22Rv1 (cell line): ENCODE data around the gene ACRV1.
A peak's percentile ranks its signal among the peaks of the same experiment; 100 is the strongest.
"Not testable (repeated sequence)": the region's sequence is repeated elsewhere in the genome, so short reads cannot be mapped to it uniquely, and the experiment has no call there.

Experiments
- H3K27ac ChIP-seq: fragments of 450-650 bp; 2 replicates; pipeline ENCODE4 v1.5.1; 2017
- CTCF ChIP-seq: fragments of 450-650 bp; IDR thresholded peaks from 2 replicates; pipeline ENCODE4 v1.5.1; 2017; ENCODE audit warnings: mild to moderate bottlenecking
- ZFX ChIP-seq: fragments of 450-650 bp; IDR thresholded peaks from 2 replicates; pipeline ENCODE4 v1.6.1; 2017; ENCODE audit warnings: antibody characterized with exemption, borderline replicate concordance

Gene ACRV1

GRCh38 chr11:125680747-125681146, at the start of gene ACRV1:
Gene ACRV1 (minus strand): TSS chr11:125680847. CDS start chr11:125680780, 67 bp downstream.
- H3K27ac ChIP-seq: no peak within 1 kb of the TSS
- TF ChIP-seq ZFX (no peak), CTCF (no peak)

- no peak overlapping the region for H3K27ac ChIP-seq
- TF ChIP-seq CTCF (no peak), ZFX (no peak)
Observed at GRCh38 chr11:125728969-125729368, 48.3 kb upstream of the ACRV1 start.

- TF ChIP-seq CTCF: peak; percentile 21; the same call in 1 of the 2 replicates
- TF ChIP-seq ZFX: no peak
- H3K27ac ChIP-seq: no peak overlapping the region
Observed at GRCh38 chr11:125724125-125724524, 43.5 kb upstream of the ACRV1 start.

GRCh38 chr11:125720781-125721180, 40.1 kb upstream of the ACRV1 start:
- TF ChIP-seq CTCF: no peak
- TF ChIP-seq ZFX: no peak
- no peak overlapping the region for H3K27ac ChIP-seq

GRCh38 chr11:125704686-125705085, 24.0 kb upstream of the ACRV1 start:
- H3K27ac ChIP-seq: not testable (repeated sequence)

GRCh38 chr11:125701858-125702621, 21.4 kb upstream of the ACRV1 start:
- no peak overlapping the region for H3K27ac ChIP-seq

GRCh38 chr11:125701018-125701610, 20.5 kb upstream of the ACRV1 start:
- no peak overlapping the region for H3K27ac ChIP-seq
- TF ChIP-seq ZFX (no peak), CTCF (no peak)

More at GRCh38 chr11:125701858-125702621, 21.4 kb upstream of the ACRV1 start:
- TF ChIP-seq ZFX: no peak
- TF ChIP-seq CTCF: no peak

- H3K27ac ChIP-seq: no peak overlapping the region
- TF ChIP-seq ZFX: no peak
- TF ChIP-seq CTCF: no peak
Observed at GRCh38 chr11:125694951-125695350, 14.3 kb upstream of the ACRV1 start.
